GM06990 (cell line): ENCODE results near the gene PLOD2.

ENCODE experiments used
- DNase-seq: peaks from one replicate; pipeline ENCODE4 v3.0.0-alpha.2; 2011; ENCODE audit not compliant: insufficient read length; ENCODE audit errors: extremely low read depth
- H3K27me3 ChIP-seq: replicated peaks from 2 replicates; pipeline ENCODE4 v1.6.0; 2011; ENCODE audit warnings: low read length; ENCODE audit not compliant: control insufficient read depth, insufficient read depth
- H3K36me3 ChIP-seq: 2 replicates; pipeline ENCODE4 v1.5.1; 2011; ENCODE audit warnings: low read length; ENCODE audit not compliant: control insufficient read depth, insufficient read depth
- H3K4me3 ChIP-seq: replicated peaks from 2 replicates; pipeline ENCODE4 v1.5.1; 2011; ENCODE audit warnings: low read depth, mild to moderate bottlenecking, control low read depth, low read length
- TF ChIP-seq, protein P1 (sequence below): IDR thresholded peaks from 2 replicates; pipeline ENCODE4 v1.5.1; 2011; ENCODE audit warnings: low read length, control low read depth, mild to moderate bottlenecking, inconsistent platforms; ENCODE audit not compliant: insufficient read depth, poor library complexity, severe bottlenecking

The PLOD2 gene

DNA sequence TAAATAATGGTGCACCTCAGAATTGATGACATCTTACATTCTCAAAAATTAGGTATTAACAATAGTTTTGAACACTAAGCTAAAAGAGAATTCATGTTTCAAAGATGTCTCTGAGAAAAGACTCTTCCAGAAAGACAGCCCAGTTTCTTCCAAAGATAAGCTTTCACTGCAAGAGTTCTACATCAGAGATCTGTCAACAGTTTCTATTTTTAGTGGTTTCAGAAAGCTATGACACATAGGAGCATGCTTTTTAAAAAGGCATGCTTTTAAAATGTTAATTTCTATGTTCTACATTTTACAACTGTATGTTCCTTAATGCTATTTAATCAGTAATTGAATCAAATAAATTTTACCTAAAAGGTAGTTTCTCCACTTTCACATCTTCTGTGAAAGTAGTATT is 88.2 kb downstream of the PLOD2 start:
- Histone ChIP-seq H3K36me3 (no peaks in the 10 kb centered on the region), H3K4me3 (no peak overlapping the region), H3K27me3 (no peaks in the 10 kb centered on the region)
- DNase-seq, result no peak
- TF ChIP-seq, protein P1, sequence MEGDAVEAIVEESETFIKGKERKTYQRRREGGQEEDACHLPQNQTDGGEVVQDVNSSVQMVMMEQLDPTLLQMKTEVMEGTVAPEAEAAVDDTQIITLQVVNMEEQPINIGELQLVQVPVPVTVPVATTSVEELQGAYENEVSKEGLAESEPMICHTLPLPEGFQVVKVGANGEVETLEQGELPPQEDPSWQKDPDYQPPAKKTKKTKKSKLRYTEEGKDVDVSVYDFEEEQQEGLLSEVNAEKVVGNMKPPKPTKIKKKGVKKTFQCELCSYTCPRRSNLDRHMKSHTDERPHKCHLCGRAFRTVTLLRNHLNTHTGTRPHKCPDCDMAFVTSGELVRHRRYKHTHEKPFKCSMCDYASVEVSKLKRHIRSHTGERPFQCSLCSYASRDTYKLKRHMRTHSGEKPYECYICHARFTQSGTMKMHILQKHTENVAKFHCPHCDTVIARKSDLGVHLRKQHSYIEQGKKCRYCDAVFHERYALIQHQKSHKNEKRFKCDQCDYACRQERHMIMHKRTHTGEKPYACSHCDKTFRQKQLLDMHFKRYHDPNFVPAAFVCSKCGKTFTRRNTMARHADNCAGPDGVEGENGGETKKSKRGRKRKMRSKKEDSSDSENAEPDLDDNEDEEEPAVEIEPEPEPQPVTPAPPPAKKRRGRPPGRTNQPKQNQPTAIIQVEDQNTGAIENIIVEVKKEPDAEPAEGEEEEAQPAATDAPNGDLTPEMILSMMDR, result no peak

DNA sequence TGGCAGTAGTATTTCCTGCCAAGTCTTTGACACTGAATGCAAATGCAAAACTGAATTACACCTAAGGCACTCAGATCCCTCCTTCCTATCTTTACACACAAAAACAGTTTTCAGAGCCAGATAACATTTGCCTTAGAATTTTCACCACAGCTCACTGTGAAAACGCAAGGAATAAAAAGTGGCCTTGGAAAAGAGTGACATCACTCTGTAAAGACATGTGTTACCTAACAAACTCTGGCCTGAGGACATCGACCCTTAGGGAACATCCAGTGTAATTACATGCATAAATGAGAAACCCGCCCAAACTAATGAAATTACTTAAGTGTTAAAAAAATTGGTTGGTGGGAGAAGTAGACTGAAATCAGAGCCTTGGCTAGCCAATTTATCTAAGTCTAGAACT is 88.9 kb downstream of the PLOD2 start:
- H3K4me3 ChIP-seq, result no peak overlapping the region
- DNase-seq, result no peak
- H3K36me3 ChIP-seq, result no peaks in the 10 kb centered on the region
- TF ChIP-seq, protein P1, result no peak
- H3K27me3 ChIP-seq, result no peaks in the 10 kb centered on the region

DNA sequence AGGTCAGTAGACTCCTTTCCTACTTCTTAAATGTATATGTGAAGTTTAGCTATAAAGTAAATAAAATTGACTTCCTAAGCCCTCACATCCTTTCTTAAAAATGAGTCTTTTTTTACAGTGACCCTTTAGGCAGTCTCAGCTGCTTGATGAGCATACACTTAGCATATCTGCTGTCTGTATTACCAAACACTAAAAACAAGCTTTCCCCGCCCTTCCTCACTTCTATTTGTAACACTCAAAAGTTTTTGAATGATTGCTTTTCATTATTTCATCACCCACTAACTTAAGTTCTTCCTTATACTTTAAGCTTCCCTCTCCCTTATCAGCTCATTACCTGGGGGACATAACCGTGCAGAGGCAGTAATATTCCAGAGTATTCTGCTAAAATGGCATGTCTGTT is 89.4 kb downstream of the PLOD2 start:
- Histone ChIP-seq H3K4me3 (no peak overlapping the region), H3K27me3 (no peaks in the 10 kb centered on the region), H3K36me3 (no peaks in the 10 kb centered on the region)
- TF ChIP-seq, protein P1, result no peak
- no peak for DNase-seq

DNA sequence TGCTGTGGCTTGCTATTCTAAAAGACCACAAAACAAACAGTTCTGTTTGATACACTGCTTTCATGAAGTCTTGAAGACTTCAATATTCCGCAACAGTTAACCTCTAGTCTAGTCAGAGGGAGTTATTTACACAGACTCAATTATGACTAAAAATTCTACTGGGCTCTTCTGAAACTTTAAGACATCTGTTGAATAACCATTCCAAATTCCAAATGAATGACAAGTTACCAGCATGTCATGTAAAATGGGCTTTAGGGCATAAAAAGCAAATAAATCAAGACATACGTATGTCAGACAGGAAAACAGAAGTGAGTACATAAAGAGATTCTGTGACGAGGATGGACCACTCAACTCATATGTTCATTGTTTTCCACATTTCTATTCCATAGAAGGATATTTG is 93.9 kb downstream of the PLOD2 start:
- H3K4me3 ChIP-seq, result no peak overlapping the region
- no peaks in the 10 kb centered on the region for H3K36me3 ChIP-seq
- H3K27me3 ChIP-seq, result no peaks in the 10 kb centered on the region
- no peak for DNase-seq
- TF ChIP-seq, protein P1, result no peak

DNA sequence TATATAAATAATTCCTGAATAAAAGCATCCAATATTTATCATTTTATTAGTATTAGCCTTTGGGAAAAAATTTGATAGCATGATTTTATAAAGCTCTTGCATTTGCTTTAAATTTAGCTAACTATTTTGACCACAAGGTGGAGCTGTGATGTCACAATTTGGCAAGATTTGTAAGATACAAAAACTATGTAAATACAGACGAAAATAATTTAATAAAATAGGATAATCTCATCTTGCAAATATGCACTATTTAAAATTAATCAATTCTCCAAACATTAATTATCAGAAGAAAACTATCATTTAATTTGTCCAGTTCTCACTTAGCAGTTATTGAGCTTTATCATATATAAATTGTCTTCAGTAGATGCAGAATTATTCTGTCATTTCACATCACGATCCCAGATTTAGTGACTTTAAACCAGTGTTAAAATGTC is 95.4 kb downstream of the PLOD2 start:
- Histone ChIP-seq H3K27me3 (no peaks in the 10 kb centered on the region), H3K4me3 (no peak overlapping the region), H3K36me3 (no peaks in the 10 kb centered on the region)
- DNase-seq, result peak; percentile 22
- TF ChIP-seq, protein P1, result peak; percentile 52

DNA sequence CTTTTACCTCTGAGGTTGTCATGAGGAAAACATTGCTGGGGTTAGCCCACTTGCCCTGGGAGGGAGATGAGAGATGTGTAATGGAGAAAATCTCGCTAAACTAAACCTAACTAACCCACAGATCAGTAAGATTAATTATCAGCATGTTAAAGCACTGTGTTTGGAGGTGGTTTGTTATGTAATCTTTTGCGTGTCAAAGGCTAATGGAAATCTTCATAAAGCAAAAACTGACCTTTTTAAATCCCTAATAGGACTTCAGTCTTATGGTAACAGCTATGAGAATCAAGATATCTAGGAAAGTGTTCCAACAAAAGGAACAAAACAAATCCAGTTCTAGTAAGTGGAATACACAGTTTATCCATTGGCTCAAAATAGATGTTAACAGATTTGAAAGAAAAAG is 102.7 kb downstream of the PLOD2 start:
- DNase-seq, result no peak
- H3K36me3 ChIP-seq, result no peaks in the 10 kb centered on the region
- TF ChIP-seq, protein P1, result no peak
- no peak overlapping the region for H3K4me3 ChIP-seq
- H3K27me3 ChIP-seq, result no peaks in the 10 kb centered on the region
